ENCODE measurements around the gene SSPN. TPM values are rescaled to one million over a fixed set of nuclear protein-coding genes. Genes with fewer than 3 reads are reported as not detected.

SSPN gene
- total RNA-seq, 2 experiments from 2014 or later: not detected

GRCh38 chr12:26269562-26270284 is 74.3 kb downstream of the SSPN start:
- CTCF ChIA-PET: no interaction called here

GRCh38 chr12:26271024-26271423 is 75.7 kb downstream of the SSPN start:
- Mint-ChIP-seq H3K4me1 (peaks cover 18% of the 10 kb centered on the region), H3K9me3 (no peaks in the 10 kb centered on the region), H3K36me3 (ENCODE audit: low read depth) (no peaks in the 10 kb centered on the region), H3K27ac (no peak overlapping the region), H3K27me3 (no peaks in the 10 kb centered on the region), H3K4me3 (no peak overlapping the region)
- CTCF ChIA-PET: no interaction called here
- no peak for DNase-seq
- POLR2A ChIA-PET: no interaction called here

More at GRCh38 chr12:26269562-26270284, 74.3 kb downstream of the SSPN start:
- no peaks in the 10 kb centered on the region for H3K27me3 Mint-ChIP-seq
- H3K4me3 Mint-ChIP-seq: no peak overlapping the region
- DNase-seq: no peak
- no peaks in the 10 kb centered on the region for H3K36me3 Mint-ChIP-seq (ENCODE audit: low read depth)
- H3K27ac Mint-ChIP-seq: no peak overlapping the region
- no peaks in the 10 kb centered on the region for H3K9me3 Mint-ChIP-seq
- POLR2A ChIA-PET: no interaction called here
- peaks cover 8% of the 10 kb centered on the region for H3K4me1 Mint-ChIP-seq

- peaks cover 18% of the 10 kb centered on the region for H3K4me1 Mint-ChIP-seq
- no peak overlapping the region for H3K27ac Mint-ChIP-seq
- POLR2A ChIA-PET: no interaction called here
- CTCF ChIA-PET: no interaction called here
- H3K36me3 Mint-ChIP-seq (ENCODE audit: low read depth): no peaks in the 10 kb centered on the region
- H3K4me3 Mint-ChIP-seq: no peak overlapping the region
- no peaks in the 10 kb centered on the region for H3K27me3 Mint-ChIP-seq
- H3K9me3 Mint-ChIP-seq: no peaks in the 10 kb centered on the region
- no peak for DNase-seq
Measured at GRCh38 chr12:26271889-26272492, 76.6 kb downstream of the SSPN start.

- ChIA-PET POLR2A (no interaction called here), CTCF (no interaction called here)
- Mint-ChIP-seq H3K27me3 (no peaks in the 10 kb centered on the region), H3K36me3 (ENCODE audit: low read depth) (no peaks in the 10 kb centered on the region), H3K9me3 (no peaks in the 10 kb centered on the region), H3K4me1 (peaks cover 18% of the 10 kb centered on the region), H3K4me3 (no peak overlapping the region), H3K27ac (no peak overlapping the region)
- no peak for DNase-seq
Measured at GRCh38 chr12:26272851-26273250, 77.5 kb downstream of the SSPN start.

- H3K4me1 Mint-ChIP-seq: peaks cover 18% of the 10 kb centered on the region
- no peak overlapping the region for H3K27ac Mint-ChIP-seq
- H3K4me3 Mint-ChIP-seq: no peak overlapping the region
- H3K36me3 Mint-ChIP-seq (ENCODE audit: low read depth): no peaks in the 10 kb centered on the region
- H3K9me3 Mint-ChIP-seq: no peaks in the 10 kb centered on the region
- POLR2A ChIA-PET: no interaction called here
- no peaks in the 10 kb centered on the region for H3K27me3 Mint-ChIP-seq
- no peak for DNase-seq
- CTCF ChIA-PET: no interaction called here
Measured at GRCh38 chr12:26273811-26274210, 78.4 kb downstream of the SSPN start.

- peaks cover 18% of the 10 kb centered on the region for H3K4me1 Mint-ChIP-seq
- POLR2A ChIA-PET: no interaction called here
- H3K9me3 Mint-ChIP-seq: no peaks in the 10 kb centered on the region
- CTCF ChIA-PET: interaction anchor here (1.1 kb wide), 1 partner anchor 24 kb away, joined by 3 read pairs; no protein-coding TSS in a partner anchor
- H3K27ac Mint-ChIP-seq: peak overlapping the region; percentile 25
- DNase-seq: peak; percentile 51
- H3K36me3 Mint-ChIP-seq (ENCODE audit: low read depth): no peaks in the 10 kb centered on the region
- H3K27me3 Mint-ChIP-seq: no peaks in the 10 kb centered on the region
- H3K4me3 Mint-ChIP-seq: no peak overlapping the region
Measured at GRCh38 chr12:26274441-26275312, 79.3 kb downstream of the SSPN start.

GRCh38 chr12:26275313-26276131 is 80.1 kb downstream of the SSPN start:
- ChIA-PET CTCF (interaction anchor here (1.1 kb wide), 1 partner anchor 23 kb away, joined by 3 read pairs; no protein-coding TSS in a partner anchor), POLR2A (no interaction called here)
- peaks cover 18% of the 10 kb centered on the region for H3K4me1 Mint-ChIP-seq
- H3K36me3 Mint-ChIP-seq (ENCODE audit: low read depth): no peaks in the 10 kb centered on the region
- no peak overlapping the region for H3K27ac Mint-ChIP-seq
- no peaks in the 10 kb centered on the region for H3K9me3 Mint-ChIP-seq
- no peak for DNase-seq
- H3K4me3 Mint-ChIP-seq: no peak overlapping the region
- H3K27me3 Mint-ChIP-seq: no peaks in the 10 kb centered on the region

GRCh38 chr12:26276709-26277108 is 81.3 kb downstream of the SSPN start:
- CTCF ChIA-PET: no interaction called here
- POLR2A ChIA-PET: no interaction called here
- no peaks in the 10 kb centered on the region for H3K27me3 Mint-ChIP-seq
- H3K27ac Mint-ChIP-seq: no peak overlapping the region
- no peak overlapping the region for H3K4me3 Mint-ChIP-seq
- H3K36me3 Mint-ChIP-seq (ENCODE audit: low read depth): no peaks in the 10 kb centered on the region
- H3K4me1 Mint-ChIP-seq: peaks cover 18% of the 10 kb centered on the region
- H3K9me3 Mint-ChIP-seq: no peaks in the 10 kb centered on the region
- DNase-seq: no peak

GRCh38 chr12:26277506-26278246 is 82.3 kb downstream of the SSPN start:
- no peak overlapping the region for H3K27ac Mint-ChIP-seq
- H3K36me3 Mint-ChIP-seq (ENCODE audit: low read depth): no peaks in the 10 kb centered on the region
- no peak for DNase-seq
- H3K9me3 Mint-ChIP-seq: no peaks in the 10 kb centered on the region
- H3K4me3 Mint-ChIP-seq: no peak overlapping the region
- H3K27me3 Mint-ChIP-seq: no peaks in the 10 kb centered on the region
- H3K4me1 Mint-ChIP-seq: peaks cover 18% of the 10 kb centered on the region
- CTCF ChIA-PET: no interaction called here
- POLR2A ChIA-PET: no interaction called here

- Mint-ChIP-seq H3K27ac (no peak overlapping the region), H3K9me3 (no peaks in the 10 kb centered on the region), H3K4me1 (peaks cover 18% of the 10 kb centered on the region), H3K36me3 (ENCODE audit: low read depth) (no peaks in the 10 kb centered on the region), H3K4me3 (no peak overlapping the region), H3K27me3 (no peaks in the 10 kb centered on the region)
- no peak for DNase-seq
- CTCF ChIA-PET: no interaction called here
- POLR2A ChIA-PET: interaction anchor here (0.8 kb wide), 1 partner anchor 252 kb away, joined by 3 read pairs; no protein-coding TSS in a partner anchor
Measured at GRCh38 chr12:26278266-26278665, 82.9 kb downstream of the SSPN start.

- no peaks in the 10 kb centered on the region for H3K36me3 Mint-ChIP-seq (ENCODE audit: low read depth)
- DNase-seq: no peak
- H3K27me3 Mint-ChIP-seq: no peaks in the 10 kb centered on the region
- ChIA-PET POLR2A (interaction anchor here (0.8 kb wide), 1 partner anchor 251 kb away, joined by 3 read pairs; no protein-coding TSS in a partner anchor), CTCF (no interaction called here)
- H3K4me1 Mint-ChIP-seq: peaks cover 19% of the 10 kb centered on the region
- no peaks in the 10 kb centered on the region for H3K9me3 Mint-ChIP-seq
- no peak overlapping the region for H3K27ac Mint-ChIP-seq
- no peak overlapping the region for H3K4me3 Mint-ChIP-seq
Measured at GRCh38 chr12:26278666-26279065, 83.3 kb downstream of the SSPN start.

GRCh38 chr12:26279091-26279490 is 83.7 kb downstream of the SSPN start:
- H3K9me3 Mint-ChIP-seq: no peaks in the 10 kb centered on the region

More at GRCh38 chr12:26279091-26279490, 83.7 kb downstream of the SSPN start:
- no peaks in the 10 kb centered on the region for H3K36me3 Mint-ChIP-seq (ENCODE audit: low read depth)
- no peak overlapping the region for H3K4me3 Mint-ChIP-seq
- H3K4me1 Mint-ChIP-seq: peaks cover 17% of the 10 kb centered on the region
- DNase-seq: no peak
- H3K27me3 Mint-ChIP-seq: no peaks in the 10 kb centered on the region
- ChIA-PET CTCF (no interaction called here), POLR2A (interaction anchor here (0.8 kb wide), 1 partner anchor 251 kb away, joined by 3 read pairs; no protein-coding TSS in a partner anchor)
- no peak overlapping the region for H3K27ac Mint-ChIP-seq
